H9 (cell line): Measurements from ENCODE around the gene RPA1. TPM values are rescaled to one million over a fixed set of nuclear protein-coding genes. Genes with fewer than 3 reads are reported as not detected.

Source experiments
- DNase-seq: peaks from one replicate; pipeline ENCODE4 v3.0.0-alpha.2; 2017
- H2AFZ ChIP-seq: one replicate; pipeline ENCODE4 v1.6.1; 2013; ENCODE audit warnings: mild to moderate bottlenecking, low read length, control low read depth, moderate library complexity
- H2AK5ac ChIP-seq: 2 replicates; pipeline ENCODE4 v1.6.1; 2013; ENCODE audit warnings: low read length, control low read depth, mixed read lengths; ENCODE audit not compliant: insufficient read length
- H2BK120ac ChIP-seq: one replicate; pipeline ENCODE4 v1.6.1; 2013; ENCODE audit warnings: low read depth, mild to moderate bottlenecking, low read length, control low read depth, inconsistent platforms; ENCODE audit not compliant: poor library complexity, severe bottlenecking
- H2BK12ac ChIP-seq: 2 replicates; pipeline ENCODE4 v1.6.1; 2013; ENCODE audit warnings: low read length, control low read depth, mixed read lengths, low read depth; ENCODE audit not compliant: insufficient read length
- H2BK15ac ChIP-seq: 2 replicates; pipeline ENCODE4 v1.6.1; 2013; ENCODE audit warnings: low read depth, low read length, control low read depth
- H2BK20ac ChIP-seq: one replicate; pipeline ENCODE4 v1.6.1; 2013; ENCODE audit warnings: low read depth, mild to moderate bottlenecking, low read length, control low read depth, inconsistent platforms; ENCODE audit not compliant: poor library complexity, severe bottlenecking
- H2BK5ac ChIP-seq: 2 replicates; pipeline ENCODE4 v1.6.1; 2013; ENCODE audit warnings: low read length, control low read depth, mixed read lengths; ENCODE audit not compliant: insufficient read length
- H3K14ac ChIP-seq: 2 replicates; pipeline ENCODE4 v1.6.1; 2013; ENCODE audit warnings: low read length, control low read depth; ENCODE audit not compliant: insufficient read depth
- H3K18ac ChIP-seq: 2 replicates; pipeline ENCODE4 v1.6.1; 2013; ENCODE audit warnings: low read depth, mild to moderate bottlenecking, mixed read lengths, low read length, control low read depth; ENCODE audit not compliant: insufficient read length
- H3K23ac ChIP-seq: 2 replicates; pipeline ENCODE4 v1.6.1; 2013; ENCODE audit warnings: low read length, control low read depth, mixed read lengths, low read depth; ENCODE audit not compliant: insufficient read length
- H3K23me2 ChIP-seq: 2 replicates; pipeline ENCODE4 v1.6.1; 2013; ENCODE audit warnings: low read depth, mild to moderate bottlenecking, mixed read lengths, low read length, control low read depth; ENCODE audit not compliant: insufficient read length, poor library complexity, severe bottlenecking
- H3K27ac ChIP-seq: 2 replicates; pipeline ENCODE4 v1.5.1; 2013; ENCODE audit warnings: low read length, control low read depth, mixed read lengths, low read depth; ENCODE audit not compliant: insufficient read length
- H3K27me3 ChIP-seq: 2 replicates; pipeline ENCODE4 v1.6.1; 2013; ENCODE audit warnings: low read length, control low read depth, inconsistent platforms; ENCODE audit not compliant: insufficient read depth
- H3K4ac ChIP-seq: 2 replicates; pipeline ENCODE4 v1.6.1; 2013; ENCODE audit warnings: low read depth, mild to moderate bottlenecking, control low read depth, inconsistent platforms, low read length, moderate library complexity
- H3K4me1 ChIP-seq: 2 replicates; pipeline ENCODE4 v1.6.1; 2013; ENCODE audit warnings: low read length, control low read depth, inconsistent platforms; ENCODE audit not compliant: insufficient read depth
- H3K4me2 ChIP-seq: 2 replicates; pipeline ENCODE4 v1.6.1; 2013; ENCODE audit warnings: low read length, control low read depth, mixed read lengths; ENCODE audit not compliant: insufficient read length, insufficient read depth
- H3K56ac ChIP-seq: 2 replicates; pipeline ENCODE4 v1.6.1; 2013; ENCODE audit warnings: low read depth, mild to moderate bottlenecking, mixed read lengths, low read length, control low read depth; ENCODE audit not compliant: insufficient read length
- H3K79me1 ChIP-seq: 2 replicates; pipeline ENCODE4 v1.6.1; 2013; ENCODE audit warnings: low read depth, mild to moderate bottlenecking, moderate library complexity, low read length, control low read depth, inconsistent platforms; ENCODE audit not compliant: insufficient read depth, poor library complexity, severe bottlenecking
- H3K79me2 ChIP-seq: 2 replicates; pipeline ENCODE4 v1.6.1; 2013; ENCODE audit warnings: low read length, control low read depth, inconsistent platforms; ENCODE audit not compliant: insufficient read depth
- H3K9ac ChIP-seq: 2 replicates; pipeline ENCODE4 v1.6.1; 2013; ENCODE audit warnings: low read length, control low read depth, mixed read lengths; ENCODE audit not compliant: insufficient read length; ENCODE audit errors: extremely low read depth
- H3K9me3 ChIP-seq: one replicate; pipeline ENCODE4 v1.6.1; 2013; ENCODE audit warnings: low read depth, low read length, inconsistent platforms; ENCODE audit not compliant: control insufficient read depth
- H3T11ph ChIP-seq: one replicate; pipeline ENCODE4 v1.6.1; 2013; ENCODE audit warnings: mild to moderate bottlenecking, low read length, control low read depth, inconsistent platforms
- H4K20me1 ChIP-seq: one replicate; pipeline ENCODE4 v1.6.1; 2013; ENCODE audit not compliant: control insufficient read depth, insufficient read length, insufficient read depth
- H4K5ac ChIP-seq: 2 replicates; pipeline ENCODE4 v1.6.1; 2013; ENCODE audit warnings: low read depth, mild to moderate bottlenecking, mixed read lengths, low read length, control low read depth; ENCODE audit not compliant: insufficient read length
- H4K8ac ChIP-seq: replicated peaks from 2 replicates; pipeline ENCODE4 v1.6.1; 2013; ENCODE audit warnings: low read length, control low read depth, mixed read lengths, low read depth; ENCODE audit not compliant: insufficient read length
- H4K91ac ChIP-seq: 2 replicates; pipeline ENCODE4 v1.6.1; 2013; ENCODE audit warnings: low read depth, mild to moderate bottlenecking, moderate library complexity, mixed read lengths, low read length, control low read depth; ENCODE audit not compliant: insufficient read length
- H3K27ac Mint-ChIP-seq, 3 experiments: 2 replicates in 2 of 3; 3 replicates in 1 of 3; pipeline ENCODE4 v1.8.0; 2020 to 2021; ENCODE audit warnings: mixed read lengths in 3 of 3, mild to moderate bottlenecking in 1 of 3, moderate library complexity in 1 of 3
- H3K27me3 Mint-ChIP-seq: 2 replicates; pipeline ENCODE4 v1.8.0; 2021; ENCODE audit warnings: low read depth, mild to moderate bottlenecking, moderate library complexity, mixed read lengths
- H3K36me3 Mint-ChIP-seq, 3 experiments: 2 replicates in 2 of 3; 3 replicates in 1 of 3; pipeline ENCODE4 v1.8.0; 2020 to 2021; ENCODE audit warnings: low read depth in 3 of 3, mixed read lengths in 3 of 3; ENCODE audit not compliant: insufficient read depth in 1 of 3
- H3K4me1 Mint-ChIP-seq, 2 experiments: 2 replicates each; pipeline ENCODE4 v1.8.0; 2020; ENCODE audit warnings: mixed read lengths in 2 of 2
- H3K4me3 Mint-ChIP-seq, 2 experiments: 2 replicates in 1 of 2; 3 replicates in 1 of 2; pipeline ENCODE4 v1.8.0; 2020 to 2021; ENCODE audit warnings: mild to moderate bottlenecking in 2 of 2, mixed read lengths in 2 of 2, moderate library complexity in 1 of 2
- H3K9me3 Mint-ChIP-seq, 2 experiments: 2 replicates in 1 of 2; 3 replicates in 1 of 2; pipeline ENCODE4 v1.8.0; 2020; ENCODE audit warnings: mild to moderate bottlenecking in 2 of 2, mixed read lengths in 2 of 2, moderate library complexity in 1 of 2
- CTCF ChIP-seq: fragments of 200-600 bp; sonication (generic); conservative IDR thresholded peaks from 3 replicates; pipeline ENCODE4 v1.8.0; 2021; ENCODE audit warnings: antibody characterized with exemption, mild to moderate bottlenecking
- WGBS: extraction: QIAGEN DNeasy Blood & Tissue Kit; methylation state at CpG from one replicate; pipeline ENCODE4 v1.1.7; 2013; ENCODE audit warnings: missing lambda C conversion rate, low lambda C conversion rate, mixed read lengths; ENCODE audit not compliant: insufficient read length; ENCODE audit errors: extremely low coverage; 5-methylcytosine and 5-hydroxymethylcytosine counted together
- total RNA-seq: library from RNA; stranded (reverse); gene quantifications from 2 replicates; pipeline ENCODE4 v1.2.1, GENCODE V29; 2021

Gene RPA1
- total RNA-seq, 1 experiment from 2014 or later = 215 TPM

DNA sequence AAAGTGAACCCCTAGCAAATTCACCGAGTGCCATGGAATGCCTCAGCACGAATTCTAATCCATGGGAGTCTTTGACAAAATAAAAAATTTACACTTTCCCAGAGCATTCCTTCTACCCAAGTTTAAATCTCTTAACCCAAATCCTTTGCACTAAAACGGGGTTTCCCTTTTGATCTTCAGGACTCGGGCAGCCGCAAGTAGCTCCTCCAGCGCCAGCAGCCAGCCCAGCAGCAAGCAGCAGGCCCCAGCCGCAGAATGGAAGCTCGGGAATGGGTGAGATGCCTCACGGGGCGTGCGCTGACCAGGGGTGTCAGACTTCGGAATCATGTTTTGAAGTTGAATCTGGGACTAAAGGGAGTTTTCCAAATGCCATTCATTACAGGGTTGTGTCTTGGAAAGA is 42.4 kb downstream of the RPA1 start:
- Mint-ChIP-seq H3K27me3 (no peaks in the 10 kb centered on the region), H3K36me3 (peaks cover 6 to 75% (median 56%) of the 10 kb centered on the region in 3 experiments; a peak in 6 of 7 replicates), H3K4me1 (no peaks in the 10 kb centered on the region), H3K4me3 (no peak overlapping the region), H3K27ac (no peak overlapping the region), H3K9me3 (no peaks in the 10 kb centered on the region)
- Histone ChIP-seq H2BK5ac (no peak overlapping the region), H4K8ac (no peak overlapping the region), H3K27ac (no peak overlapping the region), H3K9ac (no peak overlapping the region), H2AK5ac (no peak overlapping the region), H2BK20ac (no peak overlapping the region), H3K18ac (no peak overlapping the region), H3K27me3 (no peaks in the 10 kb centered on the region), H3T11ph (no peak overlapping the region), H2AFZ (no peak overlapping the region), H4K91ac (no peak overlapping the region), H2BK15ac (no peak overlapping the region), H3K4ac (no peak overlapping the region), H3K56ac (no peak overlapping the region), H2BK12ac (no peak overlapping the region), H2BK120ac (no peak overlapping the region), H3K4me2 (no peak overlapping the region), H3K14ac (no peak overlapping the region), H3K23me2 (no peaks in the 10 kb centered on the region), H3K9me3 (no peaks in the 10 kb centered on the region), H4K20me1 (no peaks in the 10 kb centered on the region), H4K5ac (no peak overlapping the region), H3K79me2 (no peaks in the 10 kb centered on the region), H3K79me1 (no peaks in the 10 kb centered on the region), H3K23ac (no peak overlapping the region), H3K4me1 (no peaks in the 10 kb centered on the region)
- no CpG with 5 or more reads among the region's 12 CpGs for WGBS
- TF ChIP-seq CTCF = no peak
- no peak for DNase-seq
